Aorta (tissue), 5 donors: ENCODE data around the gene ATP6V1G3. TPM values are rescaled to one million over a fixed set of nuclear protein-coding genes. Genes with fewer than 3 reads are reported as not detected.
"Not testable (repeated sequence)": the region's sequence is repeated elsewhere in the genome, so short reads cannot be mapped to it uniquely, and the experiment has no call there.

Source experiments
- ATAC-seq: fragments of 200-7000 bp; cut with Tn5 transposase; one replicate; pipeline ENCODE4 v1.9.1; 2022; ENCODE audit warnings: moderate library complexity; ENCODE audit not compliant: low FRiP score
- DNase-seq, 2 donors: peaks; one replicate each; pipeline ENCODE4 v3.0.0-alpha.2; 2020
- H3K27ac ChIP-seq, 2 donors: one replicate each; pipeline ENCODE4 v1.5.1; 2013; ENCODE audit warnings: low read length in 2 of 2, mild to moderate bottlenecking in 2 of 2, moderate library complexity in 2 of 2, control low read depth in 1 of 2, inconsistent platforms in 1 of 2, low read depth in 1 of 2
- H3K27me3 ChIP-seq, 2 donors: one replicate each; pipeline ENCODE4 v1.6.1; 2013; ENCODE audit warnings: control low read depth in 1 of 2, low read length in 1 of 2, mild to moderate bottlenecking in 1 of 2, moderate library complexity in 1 of 2; ENCODE audit not compliant: insufficient read depth in 2 of 2, control insufficient read depth in 1 of 2
- H3K36me3 ChIP-seq, 2 donors: one replicate each; pipeline ENCODE4 v1.6.1; 2013; ENCODE audit warnings: control low read depth in 1 of 2, low read length in 1 of 2, mild to moderate bottlenecking in 1 of 2; ENCODE audit not compliant: insufficient read depth in 2 of 2, control insufficient read depth in 1 of 2
- H3K4me1 ChIP-seq, 2 donors: one replicate each; pipeline ENCODE4 v1.6.1; 2013; ENCODE audit warnings: low read length in 2 of 2, control low read depth in 1 of 2, mild to moderate bottlenecking in 1 of 2, moderate library complexity in 1 of 2; ENCODE audit not compliant: insufficient read depth in 2 of 2, control insufficient read depth in 1 of 2
- H3K4me3 ChIP-seq, 2 donors: one replicate each; pipeline ENCODE4 v1.5.1; 2013; ENCODE audit warnings: low read length in 2 of 2, control low read depth in 1 of 2, mild to moderate bottlenecking in 1 of 2
- H3K9me3 ChIP-seq: one replicate; pipeline ENCODE4 v1.6.1; 2013; ENCODE audit warnings: mild to moderate bottlenecking, low read length; ENCODE audit not compliant: control insufficient read depth
- WGBS, 2 donors: extraction: QIAGEN DNeasy Blood & Tissue Kit; methylation state at CpG; one replicate each; pipeline ENCODE4 v1.1.7; 2013; 5-methylcytosine and 5-hydroxymethylcytosine counted together
- intact Hi-C, 2 donors: fragments of 100-400 bp; cut with DNase I; formaldehyde crosslinking; loops; one replicate each; pipeline versions ENCODE4 v1.14.2 to v1.15.0; 2022
- polyA plus RNA-seq, 2 donors: library from polyadenylated mRNA; stranded (reverse); fragments of 200-250 nt; gene quantifications; one replicate each; pipeline ENCODE4 v1.2.3, GENCODE V29; 2013
- total RNA-seq, 2 donors: library from RNA; stranded (reverse); fragmentation: NEBNext Ultra II Directional; extraction: Animal tissue kit (Norgen Biotek cat#: 25700); gene quantifications; one replicate each; pipeline ENCODE4 v1.2.1, GENCODE V29; 2021
- donor health status: healthy with polysubstance abuse.
- donor health status: Bipolar disorder and iron deficiency.
- donor health status: DM: no; HTN: no; CAD: no.
- donor health status: DM: no; HTN: no; CAD: no.
- donor health status: DM: yes; HTN: yes; CAD: no.

The ATP6V1G3 gene
- total and polyA plus RNA-seq, 4 donors: not detected

DNA sequence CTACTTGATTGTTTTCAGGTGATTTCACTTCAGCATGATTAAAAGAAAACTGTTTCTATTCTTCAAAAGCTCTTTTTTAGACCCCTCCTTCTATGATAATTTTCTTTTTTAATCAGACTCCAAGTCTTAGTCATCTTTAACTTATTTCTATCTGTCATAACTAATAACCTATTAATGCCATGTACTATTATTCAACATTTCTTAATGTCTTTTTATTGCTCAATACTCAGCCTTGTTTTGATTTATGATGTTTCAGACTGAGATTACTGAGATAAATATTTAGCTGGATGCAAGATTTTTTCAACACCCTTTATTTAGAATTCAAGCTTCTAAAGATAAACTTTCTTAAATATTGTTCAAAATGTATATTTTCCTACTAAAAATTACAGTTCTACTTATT is 53.6 kb downstream of the ATP6V1G3 start:
- Histone ChIP-seq H3K4me1 (no peaks in the 10 kb centered on the region), H3K36me3 (no peaks in the 10 kb centered on the region), H3K27me3 (no peaks in the 10 kb centered on the region), H3K9me3 (no peaks in the 10 kb centered on the region), H3K4me3 (no peak overlapping the region), H3K27ac (no peak overlapping the region)
- DNase-seq (no peak), ATAC-seq (no peak)
- intact Hi-C loops: no loop called here

DNA sequence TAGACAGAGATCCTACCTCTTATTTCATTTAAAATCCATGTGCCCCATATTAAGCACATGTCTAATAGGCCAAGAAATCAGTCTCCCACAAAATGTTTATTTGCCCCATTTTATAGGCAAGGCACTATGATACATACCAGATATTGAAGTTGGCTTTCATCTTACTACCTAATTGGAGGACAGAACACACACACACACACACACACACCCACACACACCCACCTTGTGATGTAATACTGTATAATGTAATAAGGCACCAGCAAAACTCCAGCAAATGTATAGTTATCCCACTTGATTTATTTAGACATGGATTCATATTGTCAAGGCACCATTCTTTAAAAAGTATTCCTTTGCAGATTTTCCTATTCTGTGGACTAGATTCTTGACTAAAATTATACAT is 56.8 kb downstream of the ATP6V1G3 start:
- intact Hi-C loops: no loop called here
- DNase-seq (no peak), ATAC-seq (no peak)
- no peak overlapping the region for H3K27ac ChIP-seq
- H3K4me3 ChIP-seq: no peak overlapping the region
- H3K36me3 ChIP-seq: no peaks in the 10 kb centered on the region
- no peaks in the 10 kb centered on the region for H3K4me1 ChIP-seq
- no peaks in the 10 kb centered on the region for H3K9me3 ChIP-seq
- H3K27me3 ChIP-seq: no peaks in the 10 kb centered on the region

DNA sequence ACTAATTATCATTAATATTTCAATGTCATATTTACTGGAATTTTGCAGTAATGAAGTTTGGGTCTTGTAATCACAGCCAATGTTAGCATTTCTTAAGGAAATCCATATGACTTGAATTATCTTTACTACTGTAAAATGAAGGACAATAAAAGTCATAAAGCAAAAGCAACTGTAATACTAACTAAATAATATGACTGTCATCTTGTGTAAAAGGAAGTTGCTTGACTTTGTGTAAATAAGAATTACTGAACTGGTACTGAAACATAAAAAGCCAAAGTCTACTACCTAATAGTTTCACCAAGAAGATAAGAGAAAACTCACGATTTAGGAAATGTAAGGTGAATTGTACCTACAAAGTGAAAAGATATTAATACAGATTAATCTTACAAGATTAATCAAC is 57.5 kb downstream of the ATP6V1G3 start:
- Histone ChIP-seq H3K4me1 (no peaks in the 10 kb centered on the region), H3K27me3 (no peaks in the 10 kb centered on the region), H3K9me3 (no peaks in the 10 kb centered on the region), H3K27ac (no peak overlapping the region), H3K36me3 (no peaks in the 10 kb centered on the region), H3K4me3 (no peak overlapping the region)
- ATAC-seq: no peak
- WGBS, 2 donors: 83 to 84% methylated on average over 1 of the region's 1 CpG
- intact Hi-C loops: no loop called here
- no peak for DNase-seq

DNA sequence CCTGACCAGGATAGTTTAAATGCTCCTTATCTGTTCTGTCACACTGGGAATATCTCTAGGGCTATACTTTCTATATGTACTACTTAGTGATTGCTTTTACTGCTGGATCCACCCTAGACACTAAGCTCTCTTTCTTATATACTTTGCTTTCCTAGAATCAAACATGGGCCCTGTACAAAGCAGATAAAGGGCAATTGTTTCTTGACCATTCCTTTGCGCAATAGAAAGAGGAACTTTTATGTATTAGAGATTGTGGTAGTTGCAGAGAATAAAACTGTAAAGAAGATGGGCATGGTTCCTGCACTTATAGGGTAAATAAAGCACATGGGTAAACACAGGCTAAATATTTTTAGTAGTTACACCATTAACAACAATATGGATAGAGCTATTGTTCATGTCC is 58.8 kb downstream of the ATP6V1G3 start:
- ATAC-seq (no peak), DNase-seq (no peak)
- no peak overlapping the region for H3K27ac ChIP-seq
- intact Hi-C loops: no loop called here
- no peaks in the 10 kb centered on the region for H3K36me3 ChIP-seq
- H3K27me3 ChIP-seq: no peaks in the 10 kb centered on the region
- H3K4me1 ChIP-seq: no peaks in the 10 kb centered on the region
- H3K9me3 ChIP-seq: no peaks in the 10 kb centered on the region
- H3K4me3 ChIP-seq: no peak overlapping the region
- WGBS, 2 donors: 93 to 95% methylated on average over 1 of the region's 1 CpG

DNA sequence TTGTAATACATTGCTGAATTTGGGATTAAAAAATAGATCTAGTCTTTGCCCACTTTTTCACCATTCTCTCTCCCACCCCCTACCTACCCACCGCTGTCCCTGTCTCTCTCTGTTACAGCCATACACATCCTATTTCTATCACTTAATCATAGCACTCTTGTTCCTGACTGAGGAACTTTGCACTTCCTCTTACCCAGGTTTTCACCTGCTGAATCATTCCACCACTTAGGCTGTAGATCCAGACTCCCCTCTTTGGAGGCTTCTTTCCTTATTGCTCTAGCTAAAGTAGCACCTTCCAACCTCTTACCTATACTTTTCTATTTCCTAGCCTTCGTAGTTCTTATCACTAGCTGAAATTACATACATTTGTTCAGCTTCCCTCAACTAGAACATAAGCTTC is 59.6 kb downstream of the ATP6V1G3 start:
- Histone ChIP-seq H3K4me1 (no peaks in the 10 kb centered on the region), H3K9me3 (no peaks in the 10 kb centered on the region), H3K4me3 (no peak overlapping the region), H3K27ac (no peak overlapping the region), H3K36me3 (no peaks in the 10 kb centered on the region), H3K27me3 (no peaks in the 10 kb centered on the region)
- intact Hi-C loops: no loop called here
- ATAC-seq (no peak), DNase-seq (no peak)
- WGBS, 2 donors: 76 to 82% methylated on average over 2 of the region's 2 CpGs

DNA sequence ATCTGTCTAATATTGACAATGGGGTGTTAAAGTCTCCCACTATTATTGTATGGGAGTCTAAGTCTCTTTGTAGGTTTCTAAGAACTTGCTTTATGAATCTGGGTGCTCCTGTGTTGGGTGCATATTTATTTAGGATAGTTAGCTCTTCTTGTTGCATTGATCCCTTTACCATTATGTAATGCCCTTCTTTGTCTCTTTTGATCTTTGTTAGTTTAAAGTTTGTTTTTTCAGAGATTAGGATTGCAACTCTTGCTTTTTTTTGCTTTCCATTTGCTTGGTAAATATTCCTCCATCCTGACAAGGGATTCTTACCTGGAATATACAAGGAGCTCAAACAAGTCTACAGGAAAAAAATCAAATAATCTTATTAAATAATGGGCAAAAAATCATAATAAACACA is 63.1 kb downstream of the ATP6V1G3 start:
- H3K9me3 ChIP-seq, intact Hi-C loops, DNase-seq, H3K4me3 ChIP-seq, H3K36me3 ChIP-seq, H3K4me1 ChIP-seq, H3K27me3 ChIP-seq, H3K27ac ChIP-seq, ATAC-seq: not testable (repeated sequence)

Other genes starting within 250 kb of the ATP6V1G3 start
- gene PTPRC, start 98.4 kb upstream of the ATP6V1G3 start, total RNA-seq: 10 to 100 TPM; 46.6 to 89.9 TPM
- gene PTPRC, start 98.4 kb upstream of the ATP6V1G3 start, polyA plus RNA-seq: 10 to 100 TPM in 1 of 2 donors, 1 to 10 TPM in 1; 1.4 to 12.9 TPM